Measurements from ENCODE around the gene C10orf53.
A peak's percentile ranks its signal among the peaks of the same experiment; 100 is the strongest.

The C10orf53 gene

GRCh38 chr10:49645871-49646870 is 33.3 kb upstream of the C10orf53 start:
- peak overlapping the region; percentile 41 for H3K27ac ChIP-seq (replicated peaks)
- no peak for TF ChIP-seq GABPA (IDR thresholded peaks at IDR 0.05; ENCODE audit: low read depth)
- TF ChIP-seq SPI1 (IDR thresholded peaks at IDR 0.05; ENCODE audit: borderline replicate concordance, low read depth): peak; percentile 43; the same call in 1 of the 2 replicates
- DNase-seq (ENCODE audit: low read depth in 1 of 2, low spot score in 1 of 2): peak; percentile 76 to 81
- no peak overlapping the region for H3K4me3 ChIP-seq (replicated peaks; ENCODE audit: insufficient read depth, low read length)
- no peaks in the 10 kb centered on the region for H3K27me3 ChIP-seq (ENCODE audit: insufficient read depth, poor library complexity, severe bottlenecking)

- Histone ChIP-seq H3K27me3 (ENCODE audit: insufficient read depth, poor library complexity, severe bottlenecking) (no peaks in the 10 kb centered on the region), H3K27ac (replicated peaks) (no peak overlapping the region), H3K4me3 (replicated peaks; ENCODE audit: insufficient read depth, low read length) (no peak overlapping the region)
- no peak for TF ChIP-seq REST (IDR thresholded peaks at IDR 0.05; ENCODE audit: insufficient replicate concordance, low read depth)
- no peak for TF ChIP-seq CTCF (IDR thresholded peaks at IDR 0.05; ENCODE audit: insufficient read depth, low read length)
- TF ChIP-seq POLR2AphosphoS5 (IDR thresholded peaks at IDR 0.05; ENCODE audit: low read depth): no peak
- TF ChIP-seq SPI1 (IDR thresholded peaks at IDR 0.05; ENCODE audit: borderline replicate concordance, low read depth): no peak
- TF ChIP-seq GABPA (IDR thresholded peaks at IDR 0.05; ENCODE audit: low read depth): no peak
- DNase-seq (ENCODE audit: low read depth in 1 of 2, low spot score in 1 of 2): no peak
Observed at GRCh38 chr10:49647554-49647953, 31.9 kb upstream of the C10orf53 start.

GRCh38 chr10:49647985-49648795 is 31.3 kb upstream of the C10orf53 start:
- Histone ChIP-seq H3K27ac (replicated peaks) (no peak overlapping the region), H3K4me3 (replicated peaks; ENCODE audit: insufficient read depth, low read length) (no peak overlapping the region), H3K27me3 (ENCODE audit: insufficient read depth, poor library complexity, severe bottlenecking) (no peaks in the 10 kb centered on the region)
- DNase-seq (ENCODE audit: low read depth in 1 of 2, low spot score in 1 of 2): no peak
- no peak for TF ChIP-seq REST (IDR thresholded peaks at IDR 0.05; ENCODE audit: insufficient replicate concordance, low read depth)
- TF ChIP-seq POLR2AphosphoS5 (IDR thresholded peaks at IDR 0.05; ENCODE audit: low read depth): no peak
- no peak for TF ChIP-seq GABPA (IDR thresholded peaks at IDR 0.05; ENCODE audit: low read depth)

- H3K27me3 ChIP-seq (ENCODE audit: insufficient read depth, poor library complexity, severe bottlenecking): no peaks in the 10 kb centered on the region
- H3K4me3 ChIP-seq (replicated peaks; ENCODE audit: insufficient read depth, low read length): no peak overlapping the region
- peak overlapping the region; percentile 67 for H3K27ac ChIP-seq (replicated peaks)
- TF ChIP-seq POLR2AphosphoS5 (IDR thresholded peaks at IDR 0.05; ENCODE audit: low read depth): no peak
- DNase-seq (ENCODE audit: low read depth in 1 of 2, low spot score in 1 of 2): peak; percentile 21 to 87
Observed at GRCh38 chr10:49649294-49649693, 30.2 kb upstream of the C10orf53 start.
